Body of pancreas (tissue), 4 donors: ENCODE measurements around the gene OR51A7. TPM values are rescaled to one million over a fixed set of nuclear protein-coding genes. Genes with fewer than 3 reads are reported as not detected.
"Not testable (repeated sequence)": the region's sequence is repeated elsewhere in the genome, so short reads cannot be mapped to it uniquely, and the experiment has no call there.

ENCODE experiments used
- ATAC-seq: fragments of 150-250 bp; one replicate; pipeline ENCODE4 v1.9.1; 2016
- DNase-seq, 4 donors: peaks; one replicate each; pipeline ENCODE4 v3.0.0-alpha.2; 2019
- H3K27ac ChIP-seq, 4 donors: fragments of 200-600 bp; sonication (generic); 1 replicate in 3 of 4; 2 replicates in 1 of 4; pipeline versions ENCODE4 v1.5.1 to v1.6.1; 2016 to 2019; ENCODE audit warnings: mild to moderate bottlenecking in 1 of 4, mixed read lengths in 1 of 4, moderate library complexity in 1 of 4
- H3K27me3 ChIP-seq, 2 donors: fragments of 200-600 bp; sonication (generic); one replicate each; pipeline ENCODE4 v1.6.0; 2016; ENCODE audit warnings: mild to moderate bottlenecking in 1 of 2
- H3K36me3 ChIP-seq, 2 donors: fragments of 200-600 bp; sonication (generic); replicated peaks in 1 of 2; 2 replicates each; pipeline ENCODE4 v1.5.1; 2016; ENCODE audit warnings: low read depth in 2 of 2; ENCODE audit not compliant: insufficient read depth in 1 of 2
- H3K4me1 ChIP-seq: fragments of 200-600 bp; sonication (generic); one replicate; pipeline ENCODE4 v1.6.0; 2016
- H3K4me3 ChIP-seq, 2 donors: fragments of 200-600 bp; sonication (generic); 1 replicate in 1 of 2; 2 replicates in 1 of 2; pipeline ENCODE4 v1.5.1; 2016 to 2019
- H3K9me3 ChIP-seq, 3 donors: fragments of 200-600 bp; sonication (generic); 1 replicate in 2 of 3; 2 replicates in 1 of 3; pipeline ENCODE4 v1.5.1; 2016
- POLR2A ChIP-seq, 3 donors: fragments of 450-650 bp; IDR thresholded peaks; one replicate each; pipeline ENCODE4 v1.6.1; 2016; ENCODE audit warnings: antibody characterized with exemption in 3 of 3, mild to moderate bottlenecking in 2 of 3
- WGBS, 2 donors: methylation state at CpG; one replicate each; pipeline ENCODE4 v1.1.5; 2017; 5-methylcytosine and 5-hydroxymethylcytosine counted together
- intact Hi-C: fragments of 100-400 bp; cut with DNase I; formaldehyde crosslinking; loops from one replicate; pipeline ENCODE4 v1.15.1; 2023
- total RNA-seq, 2 donors: library from RNA; depleted of rRNA; stranded (reverse); fragments of >200 nt; gene quantifications; one replicate each; pipeline ENCODE4 v1.1.0, GENCODE V29; 2016
- TF ChIP-seq, protein P1 (sequence below), 7 experiments: fragments of 450-650 bp in 4 of 7; fragments of 200-600 bp in 3 of 7; sonication (generic) in 3 of 7; IDR thresholded peaks; one replicate each; pipeline ENCODE4 v1.5.1; 2016 to 2019; ENCODE audit warnings: antibody characterized with exemption in 7 of 7

OR51A7 gene, protein sequence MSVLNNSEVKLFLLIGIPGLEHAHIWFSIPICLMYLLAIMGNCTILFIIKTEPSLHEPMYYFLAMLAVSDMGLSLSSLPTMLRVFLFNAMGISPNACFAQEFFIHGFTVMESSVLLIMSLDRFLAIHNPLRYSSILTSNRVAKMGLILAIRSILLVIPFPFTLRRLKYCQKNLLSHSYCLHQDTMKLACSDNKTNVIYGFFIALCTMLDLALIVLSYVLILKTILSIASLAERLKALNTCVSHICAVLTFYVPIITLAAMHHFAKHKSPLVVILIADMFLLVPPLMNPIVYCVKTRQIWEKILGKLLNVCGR
- total RNA-seq, result not detected

GRCh38 chr11:4903484-4903883 is at the start of gene OR51A7:
Gene OR51A7, plus strand, starts transcription at chr11:4903783. Its CDS starts 3,587 bp downstream, at chr11:4907370.
- no peaks in the 10 kb centered on the region for H3K4me1 ChIP-seq
- no peak for TF ChIP-seq POLR2A (IDR thresholded peaks at IDR 0.05)
- TF ChIP-seq, protein P1, sequence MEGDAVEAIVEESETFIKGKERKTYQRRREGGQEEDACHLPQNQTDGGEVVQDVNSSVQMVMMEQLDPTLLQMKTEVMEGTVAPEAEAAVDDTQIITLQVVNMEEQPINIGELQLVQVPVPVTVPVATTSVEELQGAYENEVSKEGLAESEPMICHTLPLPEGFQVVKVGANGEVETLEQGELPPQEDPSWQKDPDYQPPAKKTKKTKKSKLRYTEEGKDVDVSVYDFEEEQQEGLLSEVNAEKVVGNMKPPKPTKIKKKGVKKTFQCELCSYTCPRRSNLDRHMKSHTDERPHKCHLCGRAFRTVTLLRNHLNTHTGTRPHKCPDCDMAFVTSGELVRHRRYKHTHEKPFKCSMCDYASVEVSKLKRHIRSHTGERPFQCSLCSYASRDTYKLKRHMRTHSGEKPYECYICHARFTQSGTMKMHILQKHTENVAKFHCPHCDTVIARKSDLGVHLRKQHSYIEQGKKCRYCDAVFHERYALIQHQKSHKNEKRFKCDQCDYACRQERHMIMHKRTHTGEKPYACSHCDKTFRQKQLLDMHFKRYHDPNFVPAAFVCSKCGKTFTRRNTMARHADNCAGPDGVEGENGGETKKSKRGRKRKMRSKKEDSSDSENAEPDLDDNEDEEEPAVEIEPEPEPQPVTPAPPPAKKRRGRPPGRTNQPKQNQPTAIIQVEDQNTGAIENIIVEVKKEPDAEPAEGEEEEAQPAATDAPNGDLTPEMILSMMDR (IDR thresholded peaks at IDR 0.05), result no peak
- ATAC-seq (no peak), DNase-seq (no peak)
- intact Hi-C loops, result no loop called here
- no peak within 1 kb of the TSS for H3K4me3 ChIP-seq
- no peaks in the 10 kb centered on the region for H3K9me3 ChIP-seq
- no peaks in the 10 kb centered on the region for H3K36me3 ChIP-seq
- H3K27me3 ChIP-seq, result no peaks in the 10 kb centered on the region
- no peak within 1 kb of the TSS for H3K27ac ChIP-seq

GRCh38 chr11:4854286-4854685 is 49.3 kb upstream of the OR51A7 start:
- 81 to 86% methylated on average over 7 of the region's 7 CpGs for WGBS, 2 donors
- H3K9me3 ChIP-seq, H3K27ac ChIP-seq, DNase-seq, H3K4me1 ChIP-seq, H3K27me3 ChIP-seq, H3K36me3 ChIP-seq, H3K4me3 ChIP-seq, ATAC-seq, intact Hi-C loops: not testable (repeated sequence)

GRCh38 chr11:4862447-4863236 is 40.9 kb upstream of the OR51A7 start:
- no peaks in the 10 kb centered on the region for H3K4me1 ChIP-seq
- no peaks in the 10 kb centered on the region for H3K36me3 ChIP-seq
- no peak overlapping the region for H3K4me3 ChIP-seq
- no peak for ATAC-seq
- TF ChIP-seq POLR2A (IDR thresholded peaks at IDR 0.05), result no peak
- TF ChIP-seq, protein P1 (IDR thresholded peaks at IDR 0.05), result no peak
- intact Hi-C loops, result no loop called here
- no peaks in the 10 kb centered on the region for H3K9me3 ChIP-seq
- no peak for DNase-seq
- no peaks in the 10 kb centered on the region for H3K27me3 ChIP-seq
- H3K27ac ChIP-seq, result no peak overlapping the region

- no peak for ATAC-seq
- 79 to 89% methylated on average over 4 of the region's 4 CpGs for WGBS, 2 donors
- Histone ChIP-seq H3K27ac (no peak overlapping the region), H3K36me3 (no peaks in the 10 kb centered on the region), H3K4me3 (no peak overlapping the region), H3K9me3 (no peaks in the 10 kb centered on the region), H3K27me3 (no peaks in the 10 kb centered on the region), H3K4me1 (no peaks in the 10 kb centered on the region)
- intact Hi-C loops, result no loop called here
- TF ChIP-seq, protein P1 (IDR thresholded peaks at IDR 0.05), result no peak
- no peak for TF ChIP-seq POLR2A (IDR thresholded peaks at IDR 0.05)
- no peak for DNase-seq
These were observed 39.7 kb upstream of the OR51A7 start for GRCh38 chr11:4863876-4864275.

DNA sequence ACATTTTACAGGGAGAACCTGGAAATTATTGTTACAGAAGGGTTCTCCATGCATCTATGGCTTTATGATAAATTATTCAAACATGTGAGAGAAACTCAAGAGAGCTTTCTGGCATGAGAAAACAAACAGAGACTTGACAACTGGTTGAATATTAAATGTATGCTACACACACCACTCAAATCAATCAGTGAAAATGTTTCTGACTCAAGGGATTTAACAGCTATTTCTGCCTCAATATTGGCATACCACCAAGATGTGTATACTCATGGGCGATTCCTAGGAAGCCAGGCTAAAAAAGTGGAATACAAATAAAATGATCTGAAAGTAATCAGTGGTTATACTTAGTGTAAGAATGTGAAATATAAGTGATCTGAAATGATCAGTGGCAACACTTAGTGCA is 37.7 kb upstream of the OR51A7 start:
- H3K36me3 ChIP-seq, result no peaks in the 10 kb centered on the region
- no peaks in the 10 kb centered on the region for H3K27me3 ChIP-seq
- intact Hi-C loops, result no loop called here
- H3K27ac ChIP-seq, result no peak overlapping the region
- no peak overlapping the region for H3K4me3 ChIP-seq
- H3K9me3 ChIP-seq, result no peaks in the 10 kb centered on the region
- no peaks in the 10 kb centered on the region for H3K4me1 ChIP-seq
- DNase-seq (no peak), ATAC-seq (no peak)
- 9 to 13% methylated on average over 1 of the region's 1 CpG for WGBS, 2 donors
- TF ChIP-seq, protein P1 (IDR thresholded peaks at IDR 0.05), result no peak
- no peak for TF ChIP-seq POLR2A (IDR thresholded peaks at IDR 0.05)
